Ascending aorta (tissue), 2 donors: ENCODE results near the gene APBB1IP. TPM values are rescaled to one million over a fixed set of nuclear protein-coding genes. Genes with fewer than 3 reads are reported as not detected.

Experiments used
- DNase-seq, 2 donors: peaks; one replicate each; pipeline ENCODE4 v3.0.0-alpha.2; 2019; ENCODE audit warnings: low spot score in 2 of 2
- H3K27ac ChIP-seq, 2 donors: fragments of 200-600 bp; sonication (generic); one replicate each; pipeline ENCODE4 v1.5.1; 2016 to 2017; ENCODE audit warnings: mild to moderate bottlenecking in 1 of 2
- H3K27me3 ChIP-seq: fragments of 200-600 bp; sonication (generic); one replicate; pipeline ENCODE4 v1.5.1; 2017
- H3K36me3 ChIP-seq, 2 donors: fragments of 200-600 bp; sonication (generic); one replicate each; pipeline ENCODE4 v1.5.1; 2016
- H3K4me1 ChIP-seq, 2 donors: fragments of 200-600 bp; sonication (generic); one replicate each; pipeline ENCODE4 v1.5.1; 2016 to 2017; ENCODE audit warnings: mild to moderate bottlenecking in 1 of 2
- H3K4me3 ChIP-seq, 2 donors: fragments of 200-600 bp; sonication (generic); one replicate each; pipeline ENCODE4 v1.5.1; 2016 to 2017; ENCODE audit warnings: mild to moderate bottlenecking in 1 of 2
- H3K9me3 ChIP-seq, 2 donors: fragments of 200-600 bp; sonication (generic); one replicate each; pipeline ENCODE4 v1.5.1; 2016
- intact Hi-C: fragments of 100-400 bp; cut with DNase I; formaldehyde crosslinking; loops from one replicate; pipeline ENCODE4 v1.15.1; 2023
- total RNA-seq: library from RNA; depleted of rRNA; stranded (reverse); fragments of >200 nt; gene quantifications from one replicate; pipeline ENCODE4 v1.1.0, GENCODE V29; 2016
- TF ChIP-seq, protein P1 (sequence below), 3 experiments: fragments of 200-600 bp in 2 of 3; fragments of 450-650 bp in 1 of 3; sonication (generic) in 2 of 3; IDR thresholded peaks; one replicate each; pipeline ENCODE4 v1.5.1; 2016 to 2019; ENCODE audit warnings: antibody characterized with exemption in 3 of 3, mild to moderate bottlenecking in 1 of 3, moderate library complexity in 1 of 3

Gene APBB1IP
- total RNA-seq, 1 donor from 2014 or later: not detected

DNA sequence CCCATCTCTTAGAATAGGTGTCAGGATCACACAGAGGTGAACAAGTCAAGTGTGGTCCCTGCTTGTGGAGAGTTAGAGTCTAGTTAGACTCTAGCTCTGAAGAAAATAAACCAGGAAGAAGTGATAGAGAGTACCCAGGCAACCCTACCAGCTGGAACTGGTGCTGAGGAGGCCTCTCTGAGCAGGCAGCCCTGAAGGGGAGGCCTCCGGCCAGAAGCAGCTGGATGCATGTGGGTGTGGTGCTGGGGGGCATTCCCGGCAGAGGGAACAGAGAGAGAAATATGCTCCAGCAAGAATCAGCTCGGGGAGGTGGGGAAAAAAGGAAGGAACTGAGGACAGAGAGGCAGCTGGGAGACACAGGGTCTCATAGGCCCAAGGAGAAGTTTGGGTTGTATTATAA lies 68.6 kb downstream of the APBB1IP start:
- Histone ChIP-seq H3K4me1 (no peaks in the 10 kb centered on the region), H3K9me3 (peaks cover 0 to 5% of the 10 kb centered on the region in 2 donors), H3K4me3 (no peak overlapping the region), H3K27ac (no peak overlapping the region), H3K36me3 (no peaks in the 10 kb centered on the region), H3K27me3 (no peaks in the 10 kb centered on the region)
- TF ChIP-seq, protein P1, sequence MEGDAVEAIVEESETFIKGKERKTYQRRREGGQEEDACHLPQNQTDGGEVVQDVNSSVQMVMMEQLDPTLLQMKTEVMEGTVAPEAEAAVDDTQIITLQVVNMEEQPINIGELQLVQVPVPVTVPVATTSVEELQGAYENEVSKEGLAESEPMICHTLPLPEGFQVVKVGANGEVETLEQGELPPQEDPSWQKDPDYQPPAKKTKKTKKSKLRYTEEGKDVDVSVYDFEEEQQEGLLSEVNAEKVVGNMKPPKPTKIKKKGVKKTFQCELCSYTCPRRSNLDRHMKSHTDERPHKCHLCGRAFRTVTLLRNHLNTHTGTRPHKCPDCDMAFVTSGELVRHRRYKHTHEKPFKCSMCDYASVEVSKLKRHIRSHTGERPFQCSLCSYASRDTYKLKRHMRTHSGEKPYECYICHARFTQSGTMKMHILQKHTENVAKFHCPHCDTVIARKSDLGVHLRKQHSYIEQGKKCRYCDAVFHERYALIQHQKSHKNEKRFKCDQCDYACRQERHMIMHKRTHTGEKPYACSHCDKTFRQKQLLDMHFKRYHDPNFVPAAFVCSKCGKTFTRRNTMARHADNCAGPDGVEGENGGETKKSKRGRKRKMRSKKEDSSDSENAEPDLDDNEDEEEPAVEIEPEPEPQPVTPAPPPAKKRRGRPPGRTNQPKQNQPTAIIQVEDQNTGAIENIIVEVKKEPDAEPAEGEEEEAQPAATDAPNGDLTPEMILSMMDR (IDR thresholded peaks at IDR 0.05): no peak
- no peak for DNase-seq
- intact Hi-C loops: no loop called here

DNA sequence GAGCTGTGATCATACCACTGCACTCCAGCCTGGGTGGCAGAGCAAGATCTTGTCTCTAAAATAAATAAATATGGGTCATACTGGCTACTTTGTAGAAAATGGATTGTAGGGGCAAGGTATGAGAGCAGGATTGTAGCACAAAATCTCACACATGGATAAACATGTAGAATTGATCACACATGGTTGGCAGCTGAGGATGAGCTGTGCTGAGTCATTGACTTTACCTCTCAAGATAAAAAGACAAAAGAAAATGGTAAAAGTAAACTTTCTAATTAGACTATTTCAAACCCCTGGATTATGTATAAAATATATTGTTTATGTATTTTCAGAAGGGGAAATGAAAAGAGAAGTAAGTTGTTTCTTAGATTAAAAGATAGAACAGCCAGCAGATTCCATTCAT lies 69.3 kb downstream of the APBB1IP start:
- H3K4me3 ChIP-seq: no peak overlapping the region
- TF ChIP-seq, protein P1 (IDR thresholded peaks at IDR 0.05): no peak
- H3K4me1 ChIP-seq: no peaks in the 10 kb centered on the region
- H3K27ac ChIP-seq: no peak overlapping the region
- no peak for DNase-seq
- intact Hi-C loops: no loop called here
- no peaks in the 10 kb centered on the region for H3K27me3 ChIP-seq
- peaks cover 0 to 5% of the 10 kb centered on the region in 2 donors for H3K9me3 ChIP-seq
- no peaks in the 10 kb centered on the region for H3K36me3 ChIP-seq

- intact Hi-C loops: no loop called here
- Histone ChIP-seq H3K27me3 (no peaks in the 10 kb centered on the region), H3K36me3 (no peaks in the 10 kb centered on the region), H3K9me3 (peaks cover 0 to 5% of the 10 kb centered on the region in 2 donors), H3K27ac (no peak overlapping the region), H3K4me1 (no peaks in the 10 kb centered on the region), H3K4me3 (no peak overlapping the region)
- TF ChIP-seq, protein P1 (IDR thresholded peaks at IDR 0.05): no peak
- DNase-seq: no peak
Measured at GRCh38 chr10:26508016-26508415, 69.9 kb downstream of the APBB1IP start.

GRCh38 chr10:26509307-26509706 lies 71.2 kb downstream of the APBB1IP start:
- Histone ChIP-seq H3K9me3 (peaks cover 0 to 5% of the 10 kb centered on the region in 2 donors), H3K27ac (no peak overlapping the region), H3K27me3 (no peaks in the 10 kb centered on the region), H3K4me1 (no peaks in the 10 kb centered on the region), H3K4me3 (no peak overlapping the region), H3K36me3 (no peaks in the 10 kb centered on the region)
- intact Hi-C loops: no loop called here
- TF ChIP-seq, protein P1 (IDR thresholded peaks at IDR 0.05): no peak
- DNase-seq: no peak

DNA sequence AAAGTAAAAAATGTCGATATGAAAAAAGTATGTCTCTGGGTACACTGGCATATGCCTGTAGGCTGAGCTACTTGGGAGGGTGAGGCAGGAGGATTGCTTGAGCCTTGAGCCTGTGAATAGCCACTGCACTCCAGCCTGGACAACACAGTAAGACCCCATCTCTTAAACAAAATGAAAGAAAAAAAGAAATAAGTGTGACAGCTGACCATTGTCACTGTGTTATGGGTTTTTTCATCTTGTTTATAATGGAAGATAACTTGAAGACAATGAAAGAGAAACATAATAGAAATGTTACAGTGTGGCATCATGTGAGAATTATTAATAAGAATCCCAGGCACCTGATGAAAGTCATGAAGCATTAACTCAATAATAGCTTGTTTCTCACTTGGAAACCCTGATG lies 75.0 kb downstream of the APBB1IP start:
- H3K4me3 ChIP-seq: no peak overlapping the region
- no peak overlapping the region for H3K27ac ChIP-seq
- no peaks in the 10 kb centered on the region for H3K4me1 ChIP-seq
- TF ChIP-seq, protein P1 (IDR thresholded peaks at IDR 0.05): no peak
- intact Hi-C loops: no loop called here
- no peak for DNase-seq
- no peaks in the 10 kb centered on the region for H3K27me3 ChIP-seq
- no peaks in the 10 kb centered on the region for H3K36me3 ChIP-seq
- peaks cover 0 to 5% of the 10 kb centered on the region in 2 donors for H3K9me3 ChIP-seq

GRCh38 chr10:26516540-26517101 lies 78.5 kb downstream of the APBB1IP start:
- H3K4me1 ChIP-seq: no peaks in the 10 kb centered on the region
- no peak overlapping the region for H3K4me3 ChIP-seq
- H3K36me3 ChIP-seq: no peaks in the 10 kb centered on the region
- DNase-seq: no peak
- H3K27ac ChIP-seq: no peak overlapping the region
- intact Hi-C loops: no loop called here
- TF ChIP-seq, protein P1 (IDR thresholded peaks at IDR 0.05): no peak
- no peaks in the 10 kb centered on the region for H3K9me3 ChIP-seq
- no peaks in the 10 kb centered on the region for H3K27me3 ChIP-seq
